ENCODE data around the gene TEAD1. TPM values are rescaled to one million over a fixed set of nuclear protein-coding genes. Genes with fewer than 3 reads are reported as not detected.
A peak's percentile ranks its signal among the peaks of the same experiment; 100 is the strongest.

The TEAD1 gene
- total RNA-seq, 1 donor from 2014 or later: 154 TPM

DNA sequence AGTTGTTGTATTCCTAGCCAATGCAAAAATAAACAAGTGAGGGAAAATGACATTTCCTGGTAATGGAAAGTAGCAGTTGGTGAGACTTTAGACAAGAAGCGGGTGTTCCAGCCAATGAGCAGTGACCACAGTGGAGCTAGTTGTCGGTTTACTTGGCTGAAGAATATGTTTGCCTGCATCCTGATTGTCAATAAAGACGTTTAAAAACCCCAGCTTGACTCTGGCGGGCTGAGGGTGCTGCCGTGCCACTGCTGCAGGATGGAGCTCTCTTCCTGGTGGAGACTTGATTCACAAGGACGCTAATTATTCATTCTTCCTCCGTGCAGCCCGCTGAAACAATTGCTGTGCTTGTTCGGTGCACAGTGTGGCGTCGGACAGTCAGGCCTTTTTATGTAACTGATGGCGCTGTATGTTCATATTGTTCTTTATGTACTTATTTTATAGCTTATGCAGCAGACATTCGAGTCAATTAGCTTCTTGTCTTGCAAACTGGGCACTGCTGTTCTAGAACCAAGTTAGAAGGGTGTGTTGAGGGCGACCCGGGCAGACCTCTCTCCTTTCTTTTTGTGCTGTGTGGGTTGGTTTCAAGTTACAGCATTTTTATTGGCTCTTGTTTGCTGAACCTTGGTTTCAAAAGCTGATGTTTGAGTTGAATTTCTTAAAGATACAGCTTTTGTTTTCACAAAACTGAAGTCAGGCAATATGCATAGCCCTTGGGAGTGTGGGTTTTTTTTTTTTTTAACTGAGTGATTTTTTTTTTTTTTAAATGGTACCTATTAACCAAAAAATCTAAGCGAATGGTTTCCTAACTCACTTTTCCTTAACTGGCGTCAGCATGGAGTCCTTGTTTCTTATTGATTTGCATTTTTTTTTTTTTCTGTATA lies 153.9 kb downstream of the TEAD1 start:
- Mint-ChIP-seq H3K36me3 (ENCODE audit: unreplicated experiment) (peaks cover 3% of the 10 kb centered on the region), H3K4me1 (ENCODE audit: unreplicated experiment) (peaks cover 53% of the 10 kb centered on the region), H3K27ac (ENCODE audit: unreplicated experiment) (peak overlapping the region; percentile 90), H3K9me3 (ENCODE audit: unreplicated experiment) (no peaks in the 10 kb centered on the region), H3K27me3 (ENCODE audit: unreplicated experiment) (no peaks in the 10 kb centered on the region), H3K4me3 (ENCODE audit: unreplicated experiment) (peak overlapping the region; percentile 83)
- TF ChIP-seq, protein P1, sequence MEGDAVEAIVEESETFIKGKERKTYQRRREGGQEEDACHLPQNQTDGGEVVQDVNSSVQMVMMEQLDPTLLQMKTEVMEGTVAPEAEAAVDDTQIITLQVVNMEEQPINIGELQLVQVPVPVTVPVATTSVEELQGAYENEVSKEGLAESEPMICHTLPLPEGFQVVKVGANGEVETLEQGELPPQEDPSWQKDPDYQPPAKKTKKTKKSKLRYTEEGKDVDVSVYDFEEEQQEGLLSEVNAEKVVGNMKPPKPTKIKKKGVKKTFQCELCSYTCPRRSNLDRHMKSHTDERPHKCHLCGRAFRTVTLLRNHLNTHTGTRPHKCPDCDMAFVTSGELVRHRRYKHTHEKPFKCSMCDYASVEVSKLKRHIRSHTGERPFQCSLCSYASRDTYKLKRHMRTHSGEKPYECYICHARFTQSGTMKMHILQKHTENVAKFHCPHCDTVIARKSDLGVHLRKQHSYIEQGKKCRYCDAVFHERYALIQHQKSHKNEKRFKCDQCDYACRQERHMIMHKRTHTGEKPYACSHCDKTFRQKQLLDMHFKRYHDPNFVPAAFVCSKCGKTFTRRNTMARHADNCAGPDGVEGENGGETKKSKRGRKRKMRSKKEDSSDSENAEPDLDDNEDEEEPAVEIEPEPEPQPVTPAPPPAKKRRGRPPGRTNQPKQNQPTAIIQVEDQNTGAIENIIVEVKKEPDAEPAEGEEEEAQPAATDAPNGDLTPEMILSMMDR (IDR thresholded peaks at IDR 0.05): no peak
- DNase-seq (ENCODE audit: extremely low spot score, unreplicated experiment): no peak

- peak overlapping the region; percentile 83 for H3K4me3 Mint-ChIP-seq (ENCODE audit: unreplicated experiment)
- H3K27ac Mint-ChIP-seq (ENCODE audit: unreplicated experiment): peak overlapping the region; percentile 90
- H3K36me3 Mint-ChIP-seq (ENCODE audit: unreplicated experiment): peaks cover 3% of the 10 kb centered on the region
- TF ChIP-seq, protein P1 (IDR thresholded peaks at IDR 0.05): no peak
- peaks cover 60% of the 10 kb centered on the region for H3K4me1 Mint-ChIP-seq (ENCODE audit: unreplicated experiment)
- DNase-seq (ENCODE audit: extremely low spot score, unreplicated experiment): no peak
- H3K9me3 Mint-ChIP-seq (ENCODE audit: unreplicated experiment): no peaks in the 10 kb centered on the region
- H3K27me3 Mint-ChIP-seq (ENCODE audit: unreplicated experiment): no peaks in the 10 kb centered on the region
Measured at GRCh38 chr11:12829131-12829530, 154.9 kb downstream of the TEAD1 start.

DNA sequence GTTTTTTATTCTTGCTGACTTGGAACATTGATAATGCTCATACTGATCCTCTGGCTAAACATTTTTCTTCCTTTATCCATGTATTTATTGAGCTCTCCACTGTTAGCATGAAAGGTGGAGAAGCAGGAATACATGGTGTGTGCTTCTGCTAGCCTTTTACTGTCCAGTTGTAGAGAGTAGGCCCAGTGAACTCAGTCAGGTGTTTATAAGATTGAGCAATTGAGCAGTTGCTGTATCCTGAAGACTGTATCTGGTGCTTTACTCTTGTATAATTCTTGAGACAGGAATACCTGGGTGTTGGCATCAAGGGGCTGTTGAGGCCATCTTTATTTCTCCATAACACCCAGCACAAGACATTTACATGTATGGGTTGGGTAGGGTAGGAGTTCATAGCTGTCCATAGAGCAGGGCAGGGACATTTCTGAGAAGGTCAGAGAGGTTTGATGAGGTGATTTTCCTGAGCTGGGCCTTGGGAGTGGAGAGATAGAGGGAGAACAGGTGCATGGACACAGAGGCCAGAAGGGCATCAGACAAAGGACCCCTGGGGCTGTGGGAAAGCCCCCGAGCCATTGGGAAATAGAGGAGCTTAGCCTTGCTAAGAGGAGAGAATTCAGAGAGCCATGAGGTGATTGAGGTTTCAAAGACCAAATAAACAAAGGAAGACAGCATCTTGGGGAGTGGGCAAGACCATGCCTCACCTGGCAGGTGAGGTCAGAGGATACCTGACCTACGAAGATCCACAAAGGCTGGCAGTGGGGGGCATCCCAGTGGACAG lies 155.5 kb downstream of the TEAD1 start:
- Mint-ChIP-seq H3K9me3 (ENCODE audit: unreplicated experiment) (no peaks in the 10 kb centered on the region), H3K4me3 (ENCODE audit: unreplicated experiment) (peak overlapping the region; percentile 83), H3K36me3 (ENCODE audit: unreplicated experiment) (peaks cover 3% of the 10 kb centered on the region), H3K27me3 (ENCODE audit: unreplicated experiment) (no peaks in the 10 kb centered on the region), H3K27ac (ENCODE audit: unreplicated experiment) (peak overlapping the region; percentile 90), H3K4me1 (ENCODE audit: unreplicated experiment) (peaks cover 54% of the 10 kb centered on the region)
- no peak for DNase-seq (ENCODE audit: extremely low spot score, unreplicated experiment)
- TF ChIP-seq, protein P1 (IDR thresholded peaks at IDR 0.05): no peak

- Mint-ChIP-seq H3K36me3 (ENCODE audit: unreplicated experiment) (peaks cover 9% of the 10 kb centered on the region), H3K4me3 (ENCODE audit: unreplicated experiment) (no peak overlapping the region), H3K9me3 (ENCODE audit: unreplicated experiment) (no peaks in the 10 kb centered on the region), H3K4me1 (ENCODE audit: unreplicated experiment) (peaks cover 63% of the 10 kb centered on the region), H3K27ac (ENCODE audit: unreplicated experiment) (peak overlapping the region; percentile 48), H3K27me3 (ENCODE audit: unreplicated experiment) (no peaks in the 10 kb centered on the region)
- no peak for DNase-seq (ENCODE audit: extremely low spot score, unreplicated experiment)
- TF ChIP-seq, protein P1 (IDR thresholded peaks at IDR 0.05): no peak
Measured at GRCh38 chr11:12831471-12832202, 157.4 kb downstream of the TEAD1 start.
